Measurements from ENCODE around the gene PLEKHA7.

PLEKHA7 gene

DNA sequence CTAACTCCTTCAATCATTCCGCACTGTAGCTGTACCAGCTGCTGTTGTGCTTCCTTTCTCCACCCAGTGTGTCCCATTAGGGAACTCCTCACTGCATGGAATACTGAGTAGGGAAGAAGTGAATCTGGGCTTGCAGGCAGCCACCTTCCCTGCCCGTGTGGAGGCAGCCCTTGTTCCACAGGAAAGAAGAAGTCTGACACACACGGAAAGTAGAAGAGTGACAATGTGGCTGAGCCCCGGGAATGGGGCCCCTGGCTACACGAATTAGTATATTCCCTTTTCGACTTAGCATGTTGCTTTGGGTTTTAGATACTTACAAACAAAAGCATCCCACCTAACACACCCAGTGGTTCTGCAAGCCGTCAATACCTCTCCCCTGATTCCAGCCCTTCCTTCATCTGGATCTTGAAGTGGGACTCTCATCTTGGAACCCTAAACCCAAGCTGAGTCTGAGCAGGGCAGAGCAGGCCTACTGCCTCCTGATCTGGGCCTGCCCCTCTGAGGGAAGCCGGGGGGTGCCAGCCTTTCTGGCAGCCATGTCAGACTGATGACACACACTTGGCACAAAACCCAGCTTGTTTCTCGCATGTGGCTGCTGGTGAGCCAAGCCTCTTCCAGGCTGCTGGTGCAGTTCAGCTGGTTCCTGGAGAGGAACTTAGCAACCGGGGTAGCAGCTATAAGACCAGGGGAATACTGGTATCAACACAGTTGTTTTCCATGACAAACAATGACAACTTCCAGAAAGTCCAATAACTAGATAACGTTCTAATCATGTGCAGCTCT, 204.1 kb downstream of the PLEKHA7 start:
- no peak for DNase-seq (ENCODE audit: low spot score)

DNA sequence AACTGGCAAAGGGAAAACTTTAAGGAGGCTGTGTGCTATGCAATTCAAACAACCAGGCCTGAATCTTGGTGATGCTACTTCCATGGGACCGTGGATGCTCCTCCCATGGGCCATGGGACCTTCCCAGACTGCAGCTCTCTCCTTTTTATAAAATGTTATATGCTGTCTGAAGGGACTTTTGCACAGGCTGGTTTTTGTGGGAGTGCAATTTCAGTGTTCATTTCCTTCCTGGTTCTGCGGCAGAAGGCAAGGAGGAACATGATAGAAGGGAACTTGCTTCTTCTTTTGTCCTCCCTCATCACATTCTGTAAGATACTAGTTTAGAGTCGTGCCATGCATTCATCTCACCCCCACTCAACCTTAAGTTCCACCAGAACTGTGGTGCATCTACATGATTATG, 206.9 kb downstream of the PLEKHA7 start:
- no peak for DNase-seq (ENCODE audit: low spot score)

DNA sequence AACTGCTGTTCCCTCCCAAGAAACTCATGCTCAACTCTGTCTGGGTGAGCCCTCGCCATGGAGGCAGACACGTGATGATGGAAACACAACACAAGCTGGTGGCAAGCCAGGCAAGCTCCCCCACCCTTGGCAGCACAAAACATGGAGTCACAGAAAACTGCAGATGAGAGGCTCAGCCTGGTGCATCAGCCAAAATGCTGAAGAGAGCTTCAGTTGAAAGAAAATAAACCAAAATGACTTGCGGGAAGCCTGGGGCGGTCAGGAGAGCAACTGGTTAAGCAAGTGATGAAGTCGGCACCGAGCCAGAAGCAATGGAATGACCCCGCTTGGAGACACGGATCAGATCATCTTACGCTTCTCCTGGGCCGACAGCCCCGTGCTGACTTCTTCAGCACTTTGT, 207.4 kb downstream of the PLEKHA7 start:
- DNase-seq (ENCODE audit: low spot score): no peak

DNA sequence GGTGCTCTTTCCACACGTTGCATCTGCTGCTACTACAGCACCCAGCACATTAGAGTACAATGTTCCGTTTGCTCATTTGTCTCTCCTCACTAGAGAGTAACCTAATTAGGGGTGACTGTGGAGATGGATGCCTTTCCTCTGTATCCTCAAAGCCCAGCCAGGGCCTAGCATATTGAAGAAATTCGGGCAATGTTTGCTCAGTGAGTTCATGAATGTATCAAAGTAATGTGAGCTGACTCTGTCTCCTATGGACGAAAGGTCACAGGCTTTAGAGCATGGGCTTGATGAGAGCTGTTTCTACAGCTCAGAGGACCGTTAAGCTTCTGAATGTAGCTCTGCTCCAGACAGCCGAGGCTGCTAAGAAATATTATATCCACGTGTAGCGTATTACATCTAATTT, 208.3 kb downstream of the PLEKHA7 start:
- no peak for DNase-seq (ENCODE audit: low spot score)

DNA sequence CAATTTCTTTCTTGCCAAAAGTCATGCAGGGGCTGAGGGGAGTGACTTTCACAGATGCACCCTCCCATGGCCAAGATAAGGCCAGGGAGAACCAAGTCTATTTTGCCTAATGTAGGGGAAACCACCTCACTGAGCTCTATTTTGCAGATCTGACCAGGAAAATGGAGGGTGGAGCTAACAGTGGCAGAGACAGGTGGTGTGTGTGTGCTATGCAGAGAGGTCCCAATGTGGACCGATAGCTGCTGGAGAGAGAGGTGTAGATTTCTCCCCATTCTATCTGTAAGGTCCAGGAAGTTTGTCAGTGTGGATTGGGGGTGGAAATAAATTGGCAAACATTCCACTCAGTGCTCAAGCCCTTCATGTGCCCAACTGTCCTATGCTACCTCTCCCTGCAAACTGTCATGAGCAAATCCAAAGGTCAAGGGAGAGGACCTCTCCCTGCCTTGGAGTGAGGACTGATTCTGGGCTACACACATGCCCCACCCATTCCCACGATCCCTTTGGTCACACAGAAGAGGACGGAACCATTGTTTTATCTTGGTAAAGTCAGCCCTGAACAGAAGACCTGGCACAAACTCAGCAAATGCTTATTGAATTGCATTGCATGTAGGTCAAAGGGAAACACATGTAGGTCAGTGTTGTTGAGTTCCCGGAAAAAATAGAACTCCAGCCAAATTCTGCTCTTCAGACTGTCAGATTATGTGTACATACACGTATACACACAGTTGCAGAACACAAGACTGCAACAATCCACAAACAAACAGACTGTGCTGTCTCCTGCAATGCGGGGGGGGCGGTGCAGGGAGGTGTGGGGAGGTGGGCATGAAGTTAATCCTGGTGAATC, 209.9 kb downstream of the PLEKHA7 start:
- DNase-seq (ENCODE audit: low spot score): peak; percentile 9

DNA sequence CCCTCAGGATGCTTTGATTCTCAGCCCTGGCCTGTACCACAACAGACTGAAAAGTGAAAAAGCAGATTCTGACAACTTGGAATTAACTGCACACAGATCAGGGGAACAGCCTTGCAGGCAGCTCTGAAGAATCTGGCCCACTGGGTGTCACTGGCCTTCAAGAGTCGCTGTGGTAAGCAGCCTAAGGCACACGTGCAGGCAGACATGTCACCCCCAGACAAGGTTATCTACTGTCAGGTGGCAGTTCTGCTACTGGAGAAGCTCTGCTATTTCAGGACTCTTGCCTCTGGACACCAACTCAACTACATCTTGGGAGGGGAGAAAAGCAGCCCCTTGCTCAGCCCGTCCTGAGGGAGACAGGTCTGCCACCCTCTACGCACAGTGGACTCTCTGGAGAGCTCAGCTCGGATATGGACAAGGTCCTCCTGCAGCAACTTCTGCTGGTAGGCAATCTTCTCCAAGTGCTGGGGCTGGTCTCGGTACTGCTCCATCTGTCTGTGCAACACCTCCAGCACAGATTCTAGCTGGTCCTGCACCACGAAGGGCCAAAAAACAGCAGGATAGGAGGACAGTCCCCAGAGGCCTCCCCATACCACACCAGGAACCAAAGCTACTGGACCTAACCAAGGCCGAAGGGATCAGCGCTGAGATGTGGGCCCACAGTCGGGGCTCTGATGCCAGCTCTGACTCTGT, 212.8 kb downstream of the PLEKHA7 start:
- DNase-seq (ENCODE audit: low spot score): no peak

DNA sequence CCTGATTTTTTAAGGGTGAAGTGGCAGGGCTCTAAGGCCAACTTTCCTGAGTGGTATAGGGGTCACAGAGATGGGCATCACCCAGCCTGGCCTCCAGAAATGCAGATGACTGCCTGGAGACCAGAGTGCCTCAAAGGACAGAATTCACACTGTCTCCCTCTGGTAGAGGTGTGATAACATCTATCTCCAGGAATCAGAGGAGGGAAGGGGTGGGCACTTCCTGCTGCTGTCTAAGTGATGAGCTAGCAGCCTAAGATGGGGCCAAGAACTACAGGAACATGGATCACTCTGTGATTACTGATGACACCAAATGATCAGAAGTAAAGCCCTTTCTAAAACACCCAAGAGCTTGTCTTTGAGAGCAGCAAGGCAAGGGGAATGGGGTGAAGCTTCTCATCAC, 213.8 kb downstream of the PLEKHA7 start:
- DNase-seq (ENCODE audit: low spot score): no peak

DNA sequence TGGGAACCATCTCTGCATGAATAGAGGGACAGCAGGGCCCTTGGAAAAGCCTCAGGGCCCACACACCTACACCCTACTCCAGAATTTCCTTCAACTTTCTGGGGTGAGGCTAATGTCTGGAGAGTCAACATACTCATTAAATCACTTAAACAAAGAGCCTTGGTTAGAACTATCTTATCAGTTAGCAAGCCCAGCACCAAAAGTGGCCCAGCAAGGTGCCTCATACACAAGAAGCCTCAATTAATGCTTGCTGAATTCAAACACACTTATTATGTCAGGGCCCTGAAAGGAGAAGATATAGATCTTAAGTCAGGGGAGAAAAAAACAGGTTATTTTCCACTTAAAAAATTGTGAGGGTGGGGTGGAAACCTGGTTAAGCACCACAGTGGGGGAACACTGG, 214.3 kb downstream of the PLEKHA7 start:
- no peak for DNase-seq (ENCODE audit: low spot score)

DNA sequence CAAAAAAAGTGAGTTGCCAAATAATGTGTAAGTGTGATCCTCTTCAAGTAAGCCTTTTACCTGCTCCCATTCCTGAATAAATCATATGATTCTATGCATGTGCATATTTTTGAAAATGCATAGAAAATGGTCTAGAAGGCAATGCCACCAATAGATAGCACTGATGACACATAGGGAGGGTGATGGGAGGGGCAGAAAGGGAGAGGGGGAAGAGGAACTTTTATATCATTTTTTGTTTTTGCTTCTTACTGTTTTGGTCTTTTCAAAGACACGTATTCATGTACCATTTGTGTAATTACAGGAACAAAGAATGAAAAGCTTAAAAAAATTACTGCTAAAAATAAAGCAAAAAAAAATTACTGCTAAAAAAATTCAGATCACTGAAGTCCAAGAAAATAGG, 215.0 kb downstream of the PLEKHA7 start:
- DNase-seq (ENCODE audit: low spot score): no peak

DNA sequence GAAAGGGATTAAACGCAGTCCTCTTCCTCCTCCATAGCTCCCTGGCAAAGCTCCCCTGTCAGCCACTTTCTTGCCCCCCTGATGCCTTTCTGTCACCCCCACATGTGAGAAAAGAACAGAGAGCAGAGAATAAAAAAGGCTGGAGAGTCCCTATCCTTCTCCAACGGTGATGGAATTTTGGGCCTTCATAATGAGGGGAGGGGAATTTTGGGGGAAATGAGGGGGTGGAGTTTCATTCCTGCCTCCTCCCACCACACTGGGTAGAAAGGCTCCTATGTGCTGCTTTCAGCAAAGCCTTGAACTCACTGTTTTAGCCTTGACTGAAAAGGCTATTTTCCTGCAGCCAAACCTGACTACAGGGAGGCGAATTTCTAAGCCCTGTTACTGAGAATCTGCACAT, 216.4 kb downstream of the PLEKHA7 start:
- DNase-seq (ENCODE audit: low spot score): no peak

DNA sequence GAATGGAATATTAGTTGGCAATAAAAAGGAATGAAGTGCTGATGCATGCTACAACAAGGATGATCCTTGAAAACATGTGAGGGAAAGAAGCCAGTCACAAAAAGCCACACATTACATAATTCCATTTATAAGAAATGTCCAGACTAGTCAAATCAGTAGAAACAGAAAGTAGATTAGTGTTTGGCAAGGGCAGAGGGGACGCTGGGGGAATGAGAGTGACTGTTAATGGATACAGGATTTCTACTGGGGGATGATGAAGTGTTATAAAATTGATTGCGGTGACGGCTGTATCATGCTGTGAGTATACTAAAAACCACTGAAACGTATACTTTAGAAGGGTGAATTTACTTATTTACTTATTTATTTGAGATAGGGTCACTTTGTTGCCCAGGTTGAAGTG, 217.9 kb downstream of the PLEKHA7 start:
- DNase-seq (ENCODE audit: low spot score): no peak

DNA sequence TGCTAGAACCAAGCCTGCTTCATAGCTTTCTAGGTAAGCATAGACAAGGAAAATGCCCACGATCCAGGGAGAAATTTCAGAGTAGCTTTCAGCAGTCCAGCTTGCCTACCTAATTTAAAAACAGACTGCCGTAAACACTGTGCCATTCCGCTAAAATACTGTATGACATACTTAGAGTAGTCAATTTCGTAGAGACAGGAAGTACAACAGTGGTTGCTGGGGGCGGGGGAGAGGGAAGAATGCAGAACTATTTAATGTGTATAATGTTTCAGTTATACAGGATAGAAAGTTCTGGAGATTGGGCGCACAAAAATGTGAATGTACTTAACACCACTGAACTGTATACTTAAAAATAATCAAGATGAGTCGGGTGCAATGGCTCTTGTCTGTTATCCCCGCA, 219.1 kb downstream of the PLEKHA7 start:
- DNase-seq (ENCODE audit: low spot score): no peak

DNA sequence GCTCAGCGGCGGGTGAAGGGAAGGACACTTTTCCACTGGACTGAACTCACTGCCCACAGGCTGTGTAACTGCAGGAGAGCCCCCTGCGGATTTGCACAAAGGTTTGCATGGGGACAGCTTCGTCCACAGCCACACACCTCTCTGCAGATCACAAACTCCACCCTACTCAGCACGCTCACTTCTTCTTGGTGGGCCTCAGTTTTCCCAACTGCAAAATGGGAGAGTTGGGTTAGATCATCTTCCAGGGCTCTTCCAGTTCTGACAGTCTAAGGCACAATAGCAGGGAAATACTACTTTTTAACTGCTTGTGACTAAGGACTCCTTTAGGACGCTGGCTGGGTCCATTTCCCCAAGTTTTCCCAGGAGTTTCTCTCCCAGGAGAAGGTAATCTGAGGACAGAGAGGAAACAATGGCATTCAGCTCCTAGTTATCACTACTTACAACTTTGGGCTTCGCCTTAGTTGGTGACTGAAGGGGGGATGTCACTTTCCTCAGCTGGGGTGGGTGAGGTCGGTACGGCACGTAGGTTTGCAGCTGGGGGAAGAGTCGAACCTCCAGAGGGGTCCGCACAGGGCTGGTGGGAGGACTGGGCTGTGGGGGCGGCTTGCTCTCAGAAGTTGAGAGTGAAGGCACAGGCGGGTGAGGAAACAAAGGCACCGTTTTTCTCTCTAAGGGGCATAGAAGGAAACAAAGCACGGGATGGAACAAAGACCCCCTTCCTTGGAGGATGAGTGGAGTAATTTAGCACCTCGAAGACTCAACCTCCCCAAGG, 220.0 kb downstream of the PLEKHA7 start:
- no peak for DNase-seq (ENCODE audit: low spot score)

DNA sequence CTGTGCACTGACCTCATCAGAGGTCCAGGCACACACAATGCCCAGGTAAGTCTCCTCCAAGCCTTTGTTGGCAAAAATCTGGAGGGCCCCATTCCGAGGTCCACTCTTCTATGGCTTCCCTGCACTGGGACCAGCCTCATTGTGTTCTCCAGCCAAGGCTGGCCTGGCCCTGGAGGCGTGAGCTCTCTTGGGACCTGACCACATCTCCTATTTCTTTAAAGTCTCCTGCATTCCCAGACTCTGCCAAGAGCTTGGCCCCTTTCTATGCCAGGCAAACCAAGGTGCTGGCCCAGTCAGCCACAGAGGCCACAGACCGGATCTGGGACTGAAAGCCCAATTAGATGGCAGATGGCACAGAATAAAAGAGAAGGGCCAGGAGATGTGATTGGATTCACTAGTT, 220.7 kb downstream of the PLEKHA7 start:
- no peak for DNase-seq (ENCODE audit: low spot score)

DNA sequence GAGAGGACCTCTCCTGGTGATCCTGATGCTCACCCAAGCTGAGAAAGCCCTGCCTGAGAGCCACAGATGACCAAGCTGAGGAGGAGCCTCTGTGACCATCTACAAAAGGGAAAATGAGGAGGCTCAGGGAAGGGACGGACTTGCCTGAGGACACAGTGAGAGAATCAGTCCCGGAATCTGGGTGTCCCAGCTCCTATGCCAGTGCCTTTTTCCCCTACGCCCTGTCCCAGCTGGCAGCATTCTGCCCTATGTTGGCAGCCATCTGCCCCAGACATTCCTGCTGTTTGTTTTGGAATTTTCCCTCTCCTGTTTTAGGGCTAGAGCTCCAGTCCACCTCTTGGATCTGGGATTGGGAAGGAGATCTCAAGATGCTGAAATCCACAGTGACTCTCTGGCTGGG, 221.2 kb downstream of the PLEKHA7 start:
- no peak for DNase-seq (ENCODE audit: low spot score)

DNA sequence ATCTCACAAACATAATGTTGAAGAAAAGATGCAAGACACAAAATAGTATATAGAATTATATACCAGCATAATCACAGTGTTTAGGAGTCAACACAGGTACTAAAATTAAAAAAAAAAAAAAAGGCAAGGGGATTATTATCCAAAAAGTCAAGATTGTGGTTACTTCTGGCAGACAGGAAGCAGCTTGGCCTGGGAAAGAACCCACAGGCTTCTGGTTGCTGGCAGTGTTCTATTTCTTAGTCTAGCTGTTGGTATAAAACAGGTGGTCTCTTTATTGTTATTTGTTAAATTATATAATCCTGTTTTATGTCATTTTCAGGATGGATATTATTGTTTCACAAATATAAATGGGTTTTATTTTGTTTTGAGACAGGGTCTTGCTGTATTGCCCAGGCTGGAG, 221.8 kb downstream of the PLEKHA7 start:
- DNase-seq (ENCODE audit: low spot score): no peak

DNA sequence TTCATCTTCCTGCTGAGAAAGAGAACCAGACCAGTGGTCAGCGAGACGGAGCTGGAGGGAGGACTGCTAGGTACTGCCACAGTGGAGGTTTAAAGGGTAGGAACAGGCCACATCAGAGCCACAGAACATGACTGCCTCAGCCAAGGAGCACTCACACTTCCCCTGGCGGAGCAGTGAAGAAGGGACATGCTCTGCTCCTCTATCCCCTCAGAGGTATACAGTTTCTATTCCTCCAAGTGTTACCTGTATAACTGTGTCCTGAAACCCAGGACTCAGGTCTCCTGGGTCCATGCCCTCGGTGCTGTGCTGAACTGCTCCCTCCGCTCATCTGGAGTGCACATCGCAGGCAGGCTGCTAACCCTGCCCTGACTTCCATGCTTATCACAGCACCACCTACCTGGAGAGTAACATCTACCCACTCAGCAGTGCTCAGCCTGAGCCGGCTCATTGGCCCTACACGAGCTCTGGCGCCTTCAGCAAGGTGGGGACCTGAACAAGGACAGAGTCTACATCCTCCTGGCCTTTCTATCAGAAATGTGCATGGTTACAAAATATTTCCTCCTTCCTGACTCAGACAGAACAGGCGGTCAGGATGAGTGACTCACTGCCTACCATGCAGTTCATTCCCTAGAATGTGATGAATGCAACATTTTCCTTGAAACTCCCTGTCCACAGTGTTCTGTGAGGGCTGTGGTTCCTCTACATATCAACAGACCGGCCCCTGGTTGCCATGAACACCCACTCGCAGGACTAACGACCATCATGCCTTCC, 222.8 kb downstream of the PLEKHA7 start:
- DNase-seq (ENCODE audit: low spot score): peak; percentile 19

DNA sequence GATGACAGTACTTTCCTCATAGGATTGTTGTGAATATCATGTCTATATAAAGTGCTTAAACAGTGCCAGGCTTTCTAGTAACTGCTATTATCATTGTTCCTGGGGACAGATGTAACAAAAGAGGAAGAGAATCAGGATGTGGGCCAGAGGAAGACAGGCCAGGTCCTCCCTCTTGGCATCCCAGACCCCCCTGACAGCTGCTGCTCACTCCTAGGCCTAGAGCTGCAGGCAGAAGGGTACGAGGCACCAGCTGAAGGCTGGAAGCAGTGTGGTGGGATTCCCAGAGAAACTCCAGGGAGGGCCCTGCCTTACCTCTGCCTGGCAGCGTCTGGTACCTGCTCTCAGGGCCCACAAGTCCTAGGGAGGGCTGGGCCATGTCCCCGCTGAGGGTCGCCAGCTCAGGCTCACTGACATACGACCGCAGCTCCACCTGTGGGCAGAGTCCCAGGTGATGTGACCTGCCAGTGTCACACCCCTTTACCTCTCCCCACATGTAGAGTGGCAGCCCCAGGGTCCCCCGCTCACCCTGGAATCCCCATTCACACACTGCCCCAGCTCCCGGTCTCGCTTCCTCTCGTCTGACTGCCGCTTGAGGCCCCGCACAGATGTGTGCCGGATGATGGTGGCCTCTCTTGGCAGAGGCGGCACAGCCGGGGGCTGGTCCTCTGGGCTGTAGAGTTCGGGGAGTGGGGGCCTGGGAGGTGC, 223.6 kb downstream of the PLEKHA7 start:
- DNase-seq (ENCODE audit: low spot score): no peak

DNA sequence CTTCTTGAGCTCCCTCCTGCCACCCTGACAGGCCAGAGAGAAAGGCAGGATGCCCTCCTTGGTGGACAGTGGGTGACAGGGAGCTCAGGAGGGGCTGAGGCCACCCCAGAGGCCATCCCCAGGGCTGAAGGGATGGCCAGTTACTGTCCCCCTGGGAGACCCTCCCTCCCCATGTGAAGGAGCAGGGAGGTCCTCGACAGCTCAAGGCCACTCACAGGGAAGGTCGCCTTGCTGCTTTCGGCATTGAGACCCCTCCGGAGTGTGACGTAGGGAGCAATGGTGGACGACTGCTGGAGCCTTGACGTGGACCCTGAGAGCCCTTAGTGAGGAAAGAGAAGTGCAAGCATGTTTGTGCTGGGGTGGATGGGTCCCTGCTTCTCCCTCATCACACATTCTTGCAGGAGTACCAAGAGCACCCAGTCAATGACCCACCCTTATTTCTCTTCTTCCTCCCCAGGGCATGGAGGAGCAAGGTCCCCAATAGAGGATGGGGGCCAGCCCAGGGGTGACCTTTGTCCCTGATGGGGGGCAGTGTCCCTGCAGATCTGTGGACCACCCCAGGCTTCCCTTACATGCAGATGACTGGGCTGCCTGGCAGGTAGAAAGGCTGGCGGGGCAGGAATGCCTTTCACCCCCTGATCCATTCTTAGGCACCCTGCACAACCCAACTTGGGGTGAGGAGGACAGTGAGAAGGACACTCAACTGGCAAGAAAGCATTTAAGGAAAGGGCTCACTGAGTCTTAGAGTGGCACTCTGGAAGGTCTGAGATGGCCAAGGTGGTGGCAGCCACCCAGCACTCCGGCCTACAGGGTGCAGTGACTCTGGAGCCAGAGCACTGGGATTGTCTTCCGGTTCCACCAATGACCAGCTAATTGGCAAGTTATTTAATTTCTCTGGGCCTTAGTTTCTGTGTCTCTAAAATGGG, 224.4 kb downstream of the PLEKHA7 start:
- no peak for DNase-seq (ENCODE audit: low spot score)

DNA sequence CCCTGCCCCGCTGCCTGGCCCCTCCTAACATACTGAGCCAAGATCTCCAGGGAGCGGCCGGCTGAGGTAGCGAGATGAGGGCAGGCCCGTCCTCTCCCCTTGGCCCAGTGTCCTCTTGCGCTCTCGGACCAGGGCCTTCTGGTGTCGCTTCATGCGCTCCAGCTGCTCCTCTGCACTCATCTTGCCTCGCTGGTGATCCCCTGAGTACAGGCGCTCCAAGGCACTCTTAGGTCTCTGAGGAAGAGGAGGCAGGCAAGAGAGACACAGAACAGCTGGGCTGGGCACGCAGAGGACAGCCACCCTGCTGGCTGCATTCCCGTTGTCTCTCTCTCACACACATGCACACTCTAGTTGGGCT, 225.2 kb downstream of the PLEKHA7 start:
- DNase-seq (ENCODE audit: low spot score): no peak
